Measurements from ENCODE around the gene ARMH4.

DNA sequence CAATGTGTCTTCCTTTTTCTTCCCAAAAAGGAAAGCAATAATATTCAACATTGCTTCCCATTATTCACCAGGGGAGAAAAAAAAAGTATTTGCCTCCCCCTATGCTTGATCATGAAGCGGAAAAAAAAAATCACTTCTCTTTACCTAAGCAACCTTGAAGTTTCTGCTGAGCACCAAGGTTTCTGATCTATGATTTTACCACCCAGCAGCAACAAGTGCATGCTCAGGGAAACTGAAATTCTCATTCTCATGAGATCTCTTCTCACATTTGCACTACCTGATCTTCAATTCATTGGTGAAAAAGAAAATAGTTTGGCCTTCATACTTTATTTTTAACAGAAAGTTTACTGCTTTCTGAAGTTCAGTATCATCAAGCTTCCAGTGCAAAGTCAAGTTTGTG is 125.8 kb downstream of the ARMH4 start:
- TF ChIP-seq POLR2A (IDR thresholded peaks at IDR 0.05), result no peak
- TF ChIP-seq, protein P1, sequence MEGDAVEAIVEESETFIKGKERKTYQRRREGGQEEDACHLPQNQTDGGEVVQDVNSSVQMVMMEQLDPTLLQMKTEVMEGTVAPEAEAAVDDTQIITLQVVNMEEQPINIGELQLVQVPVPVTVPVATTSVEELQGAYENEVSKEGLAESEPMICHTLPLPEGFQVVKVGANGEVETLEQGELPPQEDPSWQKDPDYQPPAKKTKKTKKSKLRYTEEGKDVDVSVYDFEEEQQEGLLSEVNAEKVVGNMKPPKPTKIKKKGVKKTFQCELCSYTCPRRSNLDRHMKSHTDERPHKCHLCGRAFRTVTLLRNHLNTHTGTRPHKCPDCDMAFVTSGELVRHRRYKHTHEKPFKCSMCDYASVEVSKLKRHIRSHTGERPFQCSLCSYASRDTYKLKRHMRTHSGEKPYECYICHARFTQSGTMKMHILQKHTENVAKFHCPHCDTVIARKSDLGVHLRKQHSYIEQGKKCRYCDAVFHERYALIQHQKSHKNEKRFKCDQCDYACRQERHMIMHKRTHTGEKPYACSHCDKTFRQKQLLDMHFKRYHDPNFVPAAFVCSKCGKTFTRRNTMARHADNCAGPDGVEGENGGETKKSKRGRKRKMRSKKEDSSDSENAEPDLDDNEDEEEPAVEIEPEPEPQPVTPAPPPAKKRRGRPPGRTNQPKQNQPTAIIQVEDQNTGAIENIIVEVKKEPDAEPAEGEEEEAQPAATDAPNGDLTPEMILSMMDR (IDR thresholded peaks at IDR 0.05), result no peak

All from transverse colon (tissue), 3 donors.